Choroid plexus epithelial cell (primary cell): ENCODE measurements around the gene SLC9C1.

Source experiments
- DNase-seq: peaks from one replicate; pipeline ENCODE4 v3.0.0-alpha.2; 2010; ENCODE audit warnings: low read depth
- H3K4me3 ChIP-seq: 2 replicates; pipeline ENCODE4 v1.5.1; 2011; ENCODE audit warnings: low read depth, mild to moderate bottlenecking, control low read depth, low read length, moderate library complexity
- TF ChIP-seq, protein P1 (sequence below): conservative IDR thresholded peaks from 2 replicates; pipeline ENCODE4 v1.5.1; 2011; ENCODE audit warnings: low read depth, mild to moderate bottlenecking, control low read depth, inconsistent platforms, low read length, moderate library complexity

SLC9C1 gene

DNA sequence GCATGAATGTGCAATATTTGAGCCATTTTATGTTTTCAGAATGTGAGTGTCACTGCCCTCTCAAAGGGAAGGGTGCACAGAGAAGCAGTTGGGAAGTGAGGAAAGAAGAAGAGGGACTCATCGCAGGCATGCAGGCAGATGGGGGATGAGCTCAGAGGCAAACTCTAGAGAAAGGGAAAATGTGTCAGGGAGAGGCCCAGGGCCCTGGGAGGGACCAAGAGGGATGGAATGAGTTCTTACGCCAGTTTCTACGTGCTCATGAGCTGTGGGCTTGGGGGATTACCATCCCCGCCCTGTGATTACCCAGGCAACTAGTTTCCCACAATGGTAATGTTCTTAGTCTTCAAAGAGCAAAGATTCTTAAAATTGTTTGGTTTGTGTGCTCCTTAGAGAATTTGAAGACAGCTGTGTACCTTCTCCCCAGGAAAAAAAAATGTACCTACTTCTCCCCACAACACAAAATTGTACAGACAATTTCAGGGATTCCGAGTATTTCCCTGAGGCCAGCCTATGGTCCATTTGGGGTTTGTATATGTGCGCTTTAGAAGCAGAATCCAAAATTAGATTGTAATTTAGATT, 178.8 kb downstream of the SLC9C1 start:
- TF ChIP-seq, protein P1, sequence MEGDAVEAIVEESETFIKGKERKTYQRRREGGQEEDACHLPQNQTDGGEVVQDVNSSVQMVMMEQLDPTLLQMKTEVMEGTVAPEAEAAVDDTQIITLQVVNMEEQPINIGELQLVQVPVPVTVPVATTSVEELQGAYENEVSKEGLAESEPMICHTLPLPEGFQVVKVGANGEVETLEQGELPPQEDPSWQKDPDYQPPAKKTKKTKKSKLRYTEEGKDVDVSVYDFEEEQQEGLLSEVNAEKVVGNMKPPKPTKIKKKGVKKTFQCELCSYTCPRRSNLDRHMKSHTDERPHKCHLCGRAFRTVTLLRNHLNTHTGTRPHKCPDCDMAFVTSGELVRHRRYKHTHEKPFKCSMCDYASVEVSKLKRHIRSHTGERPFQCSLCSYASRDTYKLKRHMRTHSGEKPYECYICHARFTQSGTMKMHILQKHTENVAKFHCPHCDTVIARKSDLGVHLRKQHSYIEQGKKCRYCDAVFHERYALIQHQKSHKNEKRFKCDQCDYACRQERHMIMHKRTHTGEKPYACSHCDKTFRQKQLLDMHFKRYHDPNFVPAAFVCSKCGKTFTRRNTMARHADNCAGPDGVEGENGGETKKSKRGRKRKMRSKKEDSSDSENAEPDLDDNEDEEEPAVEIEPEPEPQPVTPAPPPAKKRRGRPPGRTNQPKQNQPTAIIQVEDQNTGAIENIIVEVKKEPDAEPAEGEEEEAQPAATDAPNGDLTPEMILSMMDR, result no peak
- no peak for DNase-seq
- H3K4me3 ChIP-seq, result no peak overlapping the region

DNA sequence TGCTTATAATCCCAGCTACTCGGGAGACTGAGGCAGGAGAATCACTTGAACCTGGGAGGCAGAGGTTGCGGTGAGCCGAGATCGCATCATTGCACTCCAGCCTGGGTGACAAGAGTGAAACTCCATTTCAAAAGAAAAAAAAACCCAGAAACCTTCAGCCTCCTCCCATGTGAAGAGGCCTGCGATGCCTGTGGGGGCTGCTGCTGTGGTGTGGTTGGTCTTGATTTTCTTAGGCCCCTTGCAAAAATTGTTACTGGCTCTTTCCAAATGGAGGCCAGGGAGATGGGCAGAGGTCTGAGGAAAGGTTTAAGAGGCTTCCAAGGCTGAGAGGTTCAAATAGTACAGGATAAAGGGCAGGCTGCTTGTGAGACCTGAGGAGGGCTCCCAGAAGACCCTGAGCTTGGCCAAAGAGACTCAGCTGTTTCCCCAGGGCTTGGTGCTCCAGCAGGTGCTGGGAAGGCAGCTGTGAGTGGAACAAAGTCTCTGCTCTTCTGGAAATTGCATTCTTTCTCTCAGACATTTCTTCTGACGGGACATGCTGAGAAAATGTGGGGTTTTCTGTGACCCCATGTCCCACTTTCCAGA, 179.3 kb downstream of the SLC9C1 start:
- no peak for DNase-seq
- H3K4me3 ChIP-seq, result no peak overlapping the region
- TF ChIP-seq, protein P1, result no peak

DNA sequence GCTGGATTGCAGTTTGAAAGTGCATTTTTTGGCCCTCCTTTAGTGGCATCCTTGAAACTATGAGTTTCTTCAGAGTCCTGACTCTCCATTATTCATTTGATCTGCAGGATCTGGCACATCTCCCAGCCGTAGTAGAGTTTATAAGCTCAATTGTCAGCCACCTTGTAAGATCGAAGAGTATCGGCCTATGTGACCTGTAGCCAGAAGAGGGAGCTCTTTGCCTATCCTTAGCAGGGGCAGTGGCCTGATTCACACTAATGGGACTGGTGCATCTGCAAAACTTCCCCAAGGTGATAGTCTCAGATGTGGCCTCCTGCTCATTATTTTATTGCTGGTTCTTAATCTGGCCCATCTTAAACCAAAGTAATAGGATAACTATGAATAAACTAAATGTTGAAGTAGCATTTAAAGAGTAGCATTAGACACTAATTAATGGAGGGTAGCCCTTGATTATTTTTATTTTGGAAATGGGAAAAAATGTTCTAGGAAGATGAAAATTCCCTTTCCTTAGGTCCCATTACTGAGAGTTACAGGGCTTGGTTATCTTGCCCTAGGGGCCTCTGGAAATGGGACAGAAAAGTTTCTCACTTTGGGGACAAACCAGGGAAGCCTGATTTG, 182.1 kb downstream of the SLC9C1 start:
- TF ChIP-seq, protein P1, result peak; percentile 90
- H3K4me3 ChIP-seq, result no peak overlapping the region
- DNase-seq, result peak; percentile 91

DNA sequence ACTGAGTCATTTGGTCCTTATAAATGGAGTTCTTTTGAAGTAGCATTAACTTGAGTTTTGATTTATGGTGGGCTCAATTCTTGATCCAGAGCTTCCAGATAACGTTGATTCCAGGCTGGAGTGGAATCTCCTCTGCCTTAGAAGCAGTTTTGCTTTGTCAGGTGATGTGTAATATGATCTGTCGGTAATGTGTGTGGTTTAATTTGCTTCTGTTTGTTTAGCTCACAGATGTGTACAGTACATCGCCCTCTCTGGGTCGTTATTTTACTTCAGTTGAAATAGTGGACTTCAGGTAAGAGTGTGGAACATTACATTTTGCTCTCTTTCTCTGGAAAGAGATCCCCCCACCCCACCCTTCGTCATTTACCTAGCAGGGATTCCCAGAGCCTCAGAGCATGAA, 184.7 kb downstream of the SLC9C1 start:
- H3K4me3 ChIP-seq, result no peak overlapping the region
- TF ChIP-seq, protein P1, result no peak
- DNase-seq, result peak; percentile 37

DNA sequence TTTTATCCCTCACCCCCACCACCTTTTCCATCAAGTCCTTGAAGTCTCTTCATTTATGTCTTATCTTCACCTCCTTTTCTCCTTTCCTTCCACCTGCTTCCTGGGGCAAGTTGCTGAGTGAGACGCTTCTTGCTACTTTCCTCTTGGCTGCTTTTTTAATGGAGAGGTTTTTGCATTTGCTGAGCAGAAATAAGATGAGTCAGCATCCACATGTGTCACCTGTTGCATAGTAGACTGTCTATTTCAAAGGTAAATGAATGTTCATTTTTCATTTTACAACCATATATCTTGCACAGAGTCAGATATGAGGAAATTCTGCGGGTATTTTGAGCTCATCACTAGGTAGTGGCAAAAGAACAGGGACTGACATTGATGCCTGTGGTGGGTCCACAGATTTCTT, 189.2 kb downstream of the SLC9C1 start:
- no peak for DNase-seq
- TF ChIP-seq, protein P1, result no peak
- H3K4me3 ChIP-seq, result no peak overlapping the region

DNA sequence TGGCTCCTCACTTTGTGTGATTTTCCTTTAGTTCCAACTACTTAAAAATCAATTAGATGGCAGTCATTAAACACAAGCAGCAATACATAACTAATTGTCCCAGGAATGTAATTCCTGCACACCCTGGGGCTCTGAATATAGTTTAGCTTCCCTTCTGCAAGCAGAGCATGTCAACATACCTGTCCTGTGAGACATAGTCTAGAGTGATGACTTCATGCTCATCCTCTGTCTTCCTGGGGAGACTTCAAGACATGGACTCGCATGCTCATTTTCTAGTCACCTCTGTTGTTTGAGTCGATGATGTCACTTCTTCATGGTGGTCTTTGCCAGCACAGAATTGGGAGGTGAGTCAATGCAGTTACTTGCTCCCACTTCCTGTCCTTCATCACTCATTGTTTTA, 192.1 kb downstream of the SLC9C1 start:
- no peak overlapping the region for H3K4me3 ChIP-seq
- peak; percentile 64 for DNase-seq
- TF ChIP-seq, protein P1, result no peak

DNA sequence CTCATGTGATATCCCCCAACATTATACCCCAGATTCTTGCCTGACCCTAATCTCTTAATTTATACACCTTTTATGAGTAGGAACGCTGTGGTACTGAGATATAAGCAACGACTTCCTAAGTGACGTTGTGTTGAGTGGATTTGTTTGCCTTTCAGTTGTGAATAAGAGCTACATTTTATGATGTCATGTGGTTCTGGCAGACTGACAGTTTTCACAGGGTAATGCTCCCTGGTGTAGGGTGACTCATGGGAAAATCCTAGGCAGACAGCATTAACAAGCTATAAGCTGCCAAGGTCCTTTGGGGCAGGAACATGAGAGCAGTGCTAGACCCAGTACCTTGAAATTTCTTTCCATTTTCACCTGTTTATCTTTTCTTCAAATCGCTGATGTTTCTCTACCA, 196.6 kb downstream of the SLC9C1 start:
- TF ChIP-seq, protein P1, result no peak
- H3K4me3 ChIP-seq, result peak overlapping the region; percentile 24
- DNase-seq, result peak; percentile 99
